ENCODE data around the gene DVL1. TPM values are rescaled to one million over a fixed set of nuclear protein-coding genes. Genes with fewer than 3 reads are reported as not detected.

The DVL1 gene
- total and polyA plus RNA-seq, 10 of the 15 experiments (the other 5 are each of a cell fraction or from before 2014, with no cell fraction given): 0.10 to 31.1 (median 4.6) TPM

DNA sequence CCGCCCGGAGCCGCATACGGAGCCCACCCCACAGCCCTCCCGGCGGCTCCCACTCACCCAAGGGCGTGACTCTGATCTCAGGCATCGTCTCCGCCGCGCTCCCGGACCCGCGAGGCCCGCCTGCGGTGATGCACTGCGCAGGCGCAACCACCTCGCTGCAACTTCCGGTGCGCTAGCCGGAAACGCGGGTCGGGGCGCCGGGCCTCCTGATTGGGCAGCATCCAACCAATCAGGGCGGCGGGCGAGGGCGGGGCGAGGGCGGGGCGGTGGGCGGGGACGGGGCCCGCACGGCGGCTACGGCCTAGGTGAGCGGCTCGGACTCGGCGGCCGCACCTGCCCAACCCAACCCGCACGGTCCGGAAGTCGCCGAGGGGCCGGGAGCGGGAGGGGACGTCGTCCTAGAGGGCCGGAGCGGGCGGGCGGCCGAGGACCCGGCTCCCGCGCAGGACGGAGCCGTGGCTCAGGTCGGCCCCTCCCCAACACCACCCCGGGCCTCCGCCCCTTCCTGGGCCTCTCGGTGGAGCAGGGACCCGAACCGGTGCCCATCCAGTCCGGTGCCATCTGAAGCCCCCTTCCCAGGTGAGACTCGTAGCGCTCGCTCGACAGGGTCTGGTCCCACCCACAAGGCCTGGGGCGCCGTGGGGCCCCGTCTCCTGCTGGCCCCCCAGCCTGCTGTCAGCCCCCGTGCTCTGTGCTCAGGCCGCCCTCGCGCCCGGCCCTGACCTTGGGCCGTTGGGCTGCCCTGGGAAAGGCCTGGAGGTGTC is 24.5 kb downstream of the DVL1 start, which contains the start of the genes CPTP and INTS11 (continued):
- TF ChIP-seq, protein P1, sequence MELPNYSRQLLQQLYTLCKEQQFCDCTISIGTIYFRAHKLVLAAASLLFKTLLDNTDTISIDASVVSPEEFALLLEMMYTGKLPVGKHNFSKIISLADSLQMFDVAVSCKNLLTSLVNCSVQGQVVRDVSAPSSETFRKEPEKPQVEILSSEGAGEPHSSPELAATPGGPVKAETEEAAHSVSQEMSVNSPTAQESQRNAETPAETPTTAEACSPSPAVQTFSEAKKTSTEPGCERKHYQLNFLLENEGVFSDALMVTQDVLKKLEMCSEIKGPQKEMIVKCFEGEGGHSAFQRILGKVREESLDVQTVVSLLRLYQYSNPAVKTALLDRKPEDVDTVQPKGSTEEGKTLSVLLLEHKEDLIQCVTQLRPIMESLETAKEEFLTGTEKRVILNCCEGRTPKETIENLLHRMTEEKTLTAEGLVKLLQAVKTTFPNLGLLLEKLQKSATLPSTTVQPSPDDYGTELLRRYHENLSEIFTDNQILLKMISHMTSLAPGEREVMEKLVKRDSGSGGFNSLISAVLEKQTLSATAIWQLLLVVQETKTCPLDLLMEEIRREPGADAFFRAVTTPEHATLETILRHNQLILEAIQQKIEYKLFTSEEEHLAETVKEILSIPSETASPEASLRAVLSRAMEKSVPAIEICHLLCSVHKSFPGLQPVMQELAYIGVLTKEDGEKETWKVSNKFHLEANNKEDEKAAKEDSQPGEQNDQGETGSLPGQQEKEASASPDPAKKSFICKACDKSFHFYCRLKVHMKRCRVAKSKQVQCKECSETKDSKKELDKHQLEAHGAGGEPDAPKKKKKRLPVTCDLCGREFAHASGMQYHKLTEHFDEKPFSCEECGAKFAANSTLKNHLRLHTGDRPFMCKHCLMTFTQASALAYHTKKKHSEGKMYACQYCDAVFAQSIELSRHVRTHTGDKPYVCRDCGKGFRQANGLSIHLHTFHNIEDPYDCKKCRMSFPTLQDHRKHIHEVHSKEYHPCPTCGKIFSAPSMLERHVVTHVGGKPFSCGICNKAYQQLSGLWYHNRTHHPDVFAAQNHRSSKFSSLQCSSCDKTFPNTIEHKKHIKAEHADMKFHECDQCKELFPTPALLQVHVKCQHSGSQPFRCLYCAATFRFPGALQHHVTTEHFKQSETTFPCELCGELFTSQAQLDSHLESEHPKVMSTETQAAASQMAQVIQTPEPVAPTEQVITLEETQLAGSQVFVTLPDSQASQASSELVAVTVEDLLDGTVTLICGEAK (IDR thresholded peaks at IDR 0.05; ENCODE audit: borderline replicate concordance): peak; percentile 76
- no peak for TF ChIP-seq NFIC (IDR thresholded peaks at IDR 0.05; ENCODE audit: low read depth, low read length)
- peak; percentile 84 for TF ChIP-seq GABPA (IDR thresholded peaks at IDR 0.05; ENCODE audit: low read depth)
- no peak for TF ChIP-seq ATF7 (IDR thresholded peaks at IDR 0.05; ENCODE audit: low read depth)
- TF ChIP-seq, protein P2, sequence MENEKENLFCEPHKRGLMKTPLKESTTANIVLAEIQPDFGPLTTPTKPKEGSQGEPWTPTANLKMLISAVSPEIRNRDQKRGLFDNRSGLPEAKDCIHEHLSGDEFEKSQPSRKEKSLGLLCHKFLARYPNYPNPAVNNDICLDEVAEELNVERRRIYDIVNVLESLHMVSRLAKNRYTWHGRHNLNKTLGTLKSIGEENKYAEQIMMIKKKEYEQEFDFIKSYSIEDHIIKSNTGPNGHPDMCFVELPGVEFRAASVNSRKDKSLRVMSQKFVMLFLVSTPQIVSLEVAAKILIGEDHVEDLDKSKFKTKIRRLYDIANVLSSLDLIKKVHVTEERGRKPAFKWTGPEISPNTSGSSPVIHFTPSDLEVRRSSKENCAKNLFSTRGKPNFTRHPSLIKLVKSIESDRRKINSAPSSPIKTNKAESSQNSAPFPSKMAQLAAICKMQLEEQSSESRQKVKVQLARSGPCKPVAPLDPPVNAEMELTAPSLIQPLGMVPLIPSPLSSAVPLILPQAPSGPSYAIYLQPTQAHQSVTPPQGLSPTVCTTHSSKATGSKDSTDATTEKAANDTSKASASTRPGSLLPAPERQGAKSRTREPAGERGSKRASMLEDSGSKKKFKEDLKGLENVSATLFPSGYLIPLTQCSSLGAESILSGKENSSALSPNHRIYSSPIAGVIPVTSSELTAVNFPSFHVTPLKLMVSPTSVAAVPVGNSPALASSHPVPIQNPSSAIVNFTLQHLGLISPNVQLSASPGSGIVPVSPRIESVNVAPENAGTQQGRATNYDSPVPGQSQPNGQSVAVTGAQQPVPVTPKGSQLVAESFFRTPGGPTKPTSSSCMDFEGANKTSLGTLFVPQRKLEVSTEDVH (IDR thresholded peaks at IDR 0.05; ENCODE audit: low read depth, partially characterized antibody): no peak
- TF ChIP-seq RB1 (IDR thresholded peaks at IDR 0.05; ENCODE audit: borderline replicate concordance): peak; percentile 13; the same call in 1 of the 2 replicates
- TF ChIP-seq KDM1A (IDR thresholded peaks at IDR 0.05; ENCODE audit: borderline replicate concordance): no peak
- TF ChIP-seq LARP7 (IDR thresholded peaks at IDR 0.05): peak; percentile 28; the same call in 1 of the 2 replicates
- 0 out of 2 replicates have a peak, but pooled peaks have one; percentile 32 for TF ChIP-seq TCF3 (IDR thresholded peaks at IDR 0.05; ENCODE audit: borderline replicate concordance, insufficient read depth, low read depth, low read length)
- TF ChIP-seq NR2F1 (conservative IDR thresholded peaks at IDR 0.05): 0 out of 2 replicates have a peak, but pooled peaks have one; percentile 10
- TF ChIP-seq, protein P3, sequence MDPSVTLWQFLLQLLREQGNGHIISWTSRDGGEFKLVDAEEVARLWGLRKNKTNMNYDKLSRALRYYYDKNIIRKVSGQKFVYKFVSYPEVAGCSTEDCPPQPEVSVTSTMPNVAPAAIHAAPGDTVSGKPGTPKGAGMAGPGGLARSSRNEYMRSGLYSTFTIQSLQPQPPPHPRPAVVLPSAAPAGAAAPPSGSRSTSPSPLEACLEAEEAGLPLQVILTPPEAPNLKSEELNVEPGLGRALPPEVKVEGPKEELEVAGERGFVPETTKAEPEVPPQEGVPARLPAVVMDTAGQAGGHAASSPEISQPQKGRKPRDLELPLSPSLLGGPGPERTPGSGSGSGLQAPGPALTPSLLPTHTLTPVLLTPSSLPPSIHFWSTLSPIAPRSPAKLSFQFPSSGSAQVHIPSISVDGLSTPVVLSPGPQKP (IDR thresholded peaks at IDR 0.05; ENCODE audit: low read depth, low read length): peak; percentile 66
- peak in 1 of 2 experiments; percentile 42; a peak in 1 of 3 replicates for TF ChIP-seq EGR1 (IDR thresholded peaks at IDR 0.05; ENCODE audit: borderline replicate concordance in 1 of 2, low read depth in 2 of 2, low read length in 2 of 2)
